Mesenchymal stem cell (in vitro differentiated cells and primary cell): Measurements from ENCODE around the gene MAPK13.

Experiments used
- DNase-seq: peaks from one replicate; pipeline ENCODE4 v3.0.0-alpha.2; 2013
- H2AFZ ChIP-seq: one replicate; pipeline ENCODE4 v1.6.1; 2013; ENCODE audit warnings: low read depth, mild to moderate bottlenecking, control low read depth, inconsistent platforms, low read length, moderate library complexity
- H2AK5ac ChIP-seq: 2 replicates; pipeline ENCODE4 v1.6.1; 2013; ENCODE audit warnings: low read length, moderate library complexity, mild to moderate bottlenecking, inconsistent platforms; ENCODE audit not compliant: severe bottlenecking
- H2BK120ac ChIP-seq: one replicate; pipeline ENCODE4 v1.6.1; 2013; ENCODE audit warnings: low read depth, mild to moderate bottlenecking, inconsistent platforms, low read length, moderate library complexity
- H2BK12ac ChIP-seq, 2 experiments: one replicate each; pipeline ENCODE4 v1.6.1; 2013; ENCODE audit warnings: inconsistent platforms in 2 of 2, low read length in 2 of 2, mild to moderate bottlenecking in 2 of 2, moderate library complexity in 2 of 2, control low read depth in 1 of 2
- H2BK15ac ChIP-seq: one replicate; pipeline ENCODE4 v1.6.1; 2013; ENCODE audit warnings: mild to moderate bottlenecking, low read depth, inconsistent platforms; ENCODE audit not compliant: poor library complexity, severe bottlenecking
- H2BK5ac ChIP-seq: 2 replicates; pipeline ENCODE4 v1.6.1; 2013; ENCODE audit warnings: low read depth, mild to moderate bottlenecking, low read length, control low read depth, inconsistent platforms; ENCODE audit not compliant: poor library complexity, severe bottlenecking
- H3K14ac ChIP-seq, 2 experiments: one replicate each; pipeline ENCODE4 v1.6.1; 2013; ENCODE audit warnings: inconsistent platforms in 2 of 2, low read length in 2 of 2, control low read depth in 1 of 2, mild to moderate bottlenecking in 1 of 2, moderate library complexity in 1 of 2
- H3K18ac ChIP-seq, 2 experiments: one replicate each; pipeline ENCODE4 v1.6.1; 2013; ENCODE audit warnings: inconsistent platforms in 2 of 2, low read length in 2 of 2, control low read depth in 1 of 2, low read depth in 1 of 2, mild to moderate bottlenecking in 1 of 2
- H3K23ac ChIP-seq, 2 experiments: one replicate each; pipeline ENCODE4 v1.6.1; 2013; ENCODE audit warnings: inconsistent platforms in 2 of 2, low read length in 2 of 2, mild to moderate bottlenecking in 2 of 2, moderate library complexity in 2 of 2, control low read depth in 1 of 2
- H3K27ac ChIP-seq: 2 replicates; pipeline ENCODE4 v1.5.1; 2013; ENCODE audit warnings: mild to moderate bottlenecking, moderate library complexity, low read length, control low read depth, inconsistent platforms; ENCODE audit not compliant: poor library complexity, severe bottlenecking
- H3K27me3 ChIP-seq, 2 experiments: 2 replicates each; pipeline versions ENCODE4 v1.6.1 to v1.7.0; 2013; ENCODE audit warnings: low read length in 2 of 2, mild to moderate bottlenecking in 2 of 2, moderate library complexity in 2 of 2, control low read depth in 1 of 2, inconsistent platforms in 1 of 2; ENCODE audit not compliant: control insufficient read depth in 1 of 2, insufficient read depth in 1 of 2
- H3K36me3 ChIP-seq, 2 experiments: 2 replicates each; pipeline versions ENCODE4 v1.6.1 to v1.7.0; 2013; ENCODE audit warnings: low read length in 2 of 2, control low read depth in 1 of 2, inconsistent platforms in 1 of 2, low read depth in 1 of 2, mild to moderate bottlenecking in 1 of 2; ENCODE audit not compliant: insufficient read depth in 2 of 2, control insufficient read depth in 1 of 2
- H3K4ac ChIP-seq, 2 experiments: one replicate each; pipeline ENCODE4 v1.6.1; 2013; ENCODE audit warnings: inconsistent platforms in 2 of 2, low read length in 2 of 2, mild to moderate bottlenecking in 2 of 2, moderate library complexity in 2 of 2, control low read depth in 1 of 2, low read depth in 1 of 2
- H3K4me1 ChIP-seq: 2 replicates; pipeline ENCODE4 v1.6.1; 2013; ENCODE audit warnings: low read depth, low read length, control low read depth; ENCODE audit not compliant: control insufficient read depth, insufficient read depth
- H3K4me2 ChIP-seq: 2 replicates; pipeline ENCODE4 v1.6.1; 2013; ENCODE audit warnings: low read length, mild to moderate bottlenecking, inconsistent platforms; ENCODE audit not compliant: poor library complexity, severe bottlenecking
- H3K4me3 ChIP-seq, 2 experiments: 2 replicates each; pipeline versions ENCODE4 v1.5.1 to v1.7.0; 2013; ENCODE audit warnings: low read length in 2 of 2, mild to moderate bottlenecking in 2 of 2, control low read depth in 1 of 2, low read depth in 1 of 2; ENCODE audit not compliant: insufficient read depth in 1 of 2
- H3K79me1 ChIP-seq: replicated peaks from 2 replicates; pipeline ENCODE4 v1.6.1; 2013; ENCODE audit warnings: mild to moderate bottlenecking, control low read depth, low read length, inconsistent platforms; ENCODE audit not compliant: poor library complexity, severe bottlenecking
- H3K9ac ChIP-seq: 2 replicates; pipeline ENCODE4 v1.7.0; 2013; ENCODE audit warnings: mild to moderate bottlenecking, low read length, moderate library complexity
- H3K9me3 ChIP-seq: 2 replicates; pipeline ENCODE4 v1.7.0; 2013; ENCODE audit warnings: mild to moderate bottlenecking, low read length; ENCODE audit not compliant: control insufficient read depth
- H4K8ac ChIP-seq: one replicate; pipeline ENCODE4 v1.6.1; 2013; ENCODE audit warnings: inconsistent platforms, mild to moderate bottlenecking, low read length, moderate library complexity
- H4K91ac ChIP-seq: one replicate; pipeline ENCODE4 v1.6.1; 2013; ENCODE audit warnings: mild to moderate bottlenecking, low read length, inconsistent platforms
- WGBS: methylation state at CpG from one replicate; pipeline ENCODE4 v1.1.7; 2013; ENCODE audit warnings: mixed read lengths; 5-methylcytosine and 5-hydroxymethylcytosine counted together

Gene MAPK13

DNA sequence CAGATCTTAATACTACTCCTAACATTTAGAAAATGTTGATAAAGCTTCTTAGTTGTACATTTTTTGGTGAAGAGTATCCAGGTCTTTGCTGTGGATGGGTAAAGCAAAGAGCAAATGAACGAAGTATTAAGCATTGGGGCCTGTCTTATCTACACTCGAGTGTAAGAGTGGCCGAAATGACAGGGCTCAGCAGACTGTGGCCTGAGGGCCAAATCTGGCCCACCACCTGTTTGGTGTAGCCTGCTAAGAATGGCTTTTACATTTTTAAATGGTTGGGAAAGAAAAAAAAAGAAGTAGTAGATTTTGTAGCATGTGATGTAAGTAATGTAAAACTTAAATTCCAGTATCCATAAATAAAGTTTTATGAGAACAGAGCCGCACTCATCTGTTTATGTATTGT is 19.4 kb upstream of the MAPK13 start:
- peaks cover 8% of the 10 kb centered on the region for H3K79me1 ChIP-seq
- 97% methylated on average over 4 of the region's 4 CpGs for WGBS

DNA sequence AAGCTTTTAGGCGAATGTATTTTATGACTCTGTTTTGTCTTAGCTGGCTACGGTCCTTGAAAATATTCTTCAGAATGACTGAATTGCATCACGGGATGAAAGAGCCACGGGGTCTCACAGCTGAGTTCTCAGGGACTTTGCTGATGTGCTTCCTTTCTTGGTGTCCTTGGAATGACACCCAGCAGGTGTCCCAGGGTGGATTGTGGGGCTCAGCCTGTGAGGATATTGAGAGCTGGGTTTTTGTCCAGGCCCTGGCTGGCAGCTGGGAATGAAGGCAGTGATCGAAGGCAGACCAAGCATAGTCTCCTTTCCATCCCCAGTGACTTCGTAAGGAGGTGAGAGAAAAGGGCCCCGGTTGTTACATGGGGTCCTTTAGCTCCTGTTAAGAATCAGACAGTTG is 18.8 kb upstream of the MAPK13 start:
- Histone ChIP-seq H2BK15ac (no peak overlapping the region), H2BK120ac (no peak overlapping the region), H4K91ac (no peak overlapping the region), H3K9me3 (no peaks in the 10 kb centered on the region), H3K4me2 (no peak overlapping the region), H3K79me1 (peaks cover 8% of the 10 kb centered on the region), H3K9ac (no peak overlapping the region), H2AFZ (no peak overlapping the region), H2AK5ac (no peak overlapping the region), H3K4me3 (no peak overlapping the region), H4K8ac (no peak overlapping the region), H3K18ac (no peak overlapping the region), H3K4me1 (peaks cover 2% of the 10 kb centered on the region), H3K4ac (no peak overlapping the region), H2BK12ac (no peak overlapping the region), H3K27ac (no peak overlapping the region), H3K14ac (no peak overlapping the region), H3K36me3 (peaks cover 25 to 60% of the 10 kb centered on the region in 2 experiments), H2BK5ac (no peak overlapping the region), H3K23ac (no peak overlapping the region), H3K27me3 (no peaks in the 10 kb centered on the region)
- 97% methylated on average over 6 of the region's 7 CpGs for WGBS
- DNase-seq = no peak

More for the DNA sequence above, 19.4 kb upstream of the MAPK13 start:
- H4K8ac ChIP-seq = no peak overlapping the region
- H4K91ac ChIP-seq = no peak overlapping the region
- no peak overlapping the region for H3K14ac ChIP-seq
- no peak for DNase-seq
- H3K23ac ChIP-seq = no peak overlapping the region
- H3K4me2 ChIP-seq = no peak overlapping the region
- no peak overlapping the region for H3K18ac ChIP-seq
- H3K4ac ChIP-seq = no peak overlapping the region
- peaks cover 2% of the 10 kb centered on the region for H3K4me1 ChIP-seq
- H3K4me3 ChIP-seq = no peak overlapping the region
- H3K9me3 ChIP-seq = no peaks in the 10 kb centered on the region
- H3K36me3 ChIP-seq = peaks cover 25 to 59% of the 10 kb centered on the region in 2 experiments
- H2BK120ac ChIP-seq = no peak overlapping the region
- H3K27ac ChIP-seq = no peak overlapping the region
- H2AK5ac ChIP-seq = no peak overlapping the region
- H2BK12ac ChIP-seq = no peak overlapping the region
- no peak overlapping the region for H2BK5ac ChIP-seq
- no peaks in the 10 kb centered on the region for H3K27me3 ChIP-seq
- no peak overlapping the region for H2AFZ ChIP-seq
- no peak overlapping the region for H3K9ac ChIP-seq
- H2BK15ac ChIP-seq = no peak overlapping the region

DNA sequence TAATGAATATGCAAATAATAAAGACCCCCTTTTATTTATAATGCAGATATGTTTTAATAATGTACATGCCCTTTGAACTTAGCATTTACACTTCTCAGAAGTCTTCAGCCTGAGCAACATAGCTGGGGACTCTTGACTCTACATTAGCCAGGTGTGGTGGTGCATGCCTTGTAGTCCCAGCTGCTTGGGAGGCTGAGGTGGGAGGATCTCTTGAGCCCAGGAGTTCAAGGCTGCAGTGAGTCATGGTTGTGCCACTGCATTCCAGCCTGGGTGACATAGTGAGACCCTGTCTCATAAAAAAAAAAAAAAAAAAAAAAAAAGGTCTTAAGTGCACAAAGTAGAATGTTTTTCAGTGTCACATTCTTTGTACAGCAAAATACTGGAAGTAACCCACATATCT is 17.3 kb upstream of the MAPK13 start:
- H3K4me1 ChIP-seq = peaks cover 2% of the 10 kb centered on the region
- no peak overlapping the region for H4K8ac ChIP-seq
- no peak overlapping the region for H2BK15ac ChIP-seq
- H3K36me3 ChIP-seq = peaks cover 25 to 52% of the 10 kb centered on the region in 2 experiments
- no peaks in the 10 kb centered on the region for H3K9me3 ChIP-seq
- no peak overlapping the region for H2BK12ac ChIP-seq
- H3K4me3 ChIP-seq = no peak overlapping the region
- H3K27ac ChIP-seq = no peak overlapping the region
- no peak overlapping the region for H3K23ac ChIP-seq
- H3K4me2 ChIP-seq = no peak overlapping the region
- no peak overlapping the region for H3K18ac ChIP-seq
- no peak overlapping the region for H2BK5ac ChIP-seq
- no peak overlapping the region for H2BK120ac ChIP-seq
- H3K4ac ChIP-seq = no peak overlapping the region
- peaks cover 8% of the 10 kb centered on the region for H3K79me1 ChIP-seq
- no peak overlapping the region for H4K91ac ChIP-seq
- H3K9ac ChIP-seq = no peak overlapping the region
- no peak overlapping the region for H2AFZ ChIP-seq
- H2AK5ac ChIP-seq = no peak overlapping the region
- no peaks in the 10 kb centered on the region for H3K27me3 ChIP-seq
- no peak overlapping the region for H3K14ac ChIP-seq
- no peak for DNase-seq

DNA sequence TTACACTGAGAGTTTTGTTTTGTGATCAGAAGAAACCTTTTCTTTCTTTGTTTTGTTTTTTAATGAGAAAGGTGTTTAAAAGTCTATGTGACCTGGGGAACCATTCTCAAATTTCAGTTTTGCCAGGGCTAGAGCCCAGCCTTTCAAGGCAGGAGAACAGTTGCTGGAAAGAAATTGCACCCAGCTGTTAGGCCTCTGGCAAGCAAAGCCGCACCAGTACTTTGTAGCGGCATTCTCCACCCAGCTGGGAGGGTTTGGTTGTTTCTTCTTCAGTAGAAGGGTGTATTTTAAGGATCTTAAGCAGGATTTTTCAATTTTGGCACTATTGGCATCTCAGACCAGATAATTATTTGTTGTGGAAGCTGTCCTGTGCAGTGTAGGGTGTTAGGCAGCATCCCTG is 16.6 kb upstream of the MAPK13 start:
- no peaks in the 10 kb centered on the region for H3K9me3 ChIP-seq
- H2AFZ ChIP-seq = no peak overlapping the region
- no peak overlapping the region for H3K23ac ChIP-seq
- H4K8ac ChIP-seq = no peak overlapping the region
- peak overlapping the region; percentile 34 for H3K9ac ChIP-seq
- no peak overlapping the region for H3K18ac ChIP-seq
- no peak overlapping the region for H2BK12ac ChIP-seq
- no peak overlapping the region for H3K14ac ChIP-seq
- no peak overlapping the region for H3K27ac ChIP-seq
- no peak overlapping the region for H2AK5ac ChIP-seq
- no peak overlapping the region for H2BK5ac ChIP-seq
- DNase-seq = no peak
- peaks cover 2% of the 10 kb centered on the region for H3K4me1 ChIP-seq
- H3K4me3 ChIP-seq = no peak overlapping the region
- whole genome bisulfite sequencing = 100% methylated on average over 2 of the region's 2 CpGs
- no peak overlapping the region for H4K91ac ChIP-seq
- no peaks in the 10 kb centered on the region for H3K27me3 ChIP-seq
- H2BK15ac ChIP-seq = no peak overlapping the region
- no peak overlapping the region for H3K4me2 ChIP-seq
- no peak overlapping the region for H3K4ac ChIP-seq
- H2BK120ac ChIP-seq = no peak overlapping the region
- peaks cover 19 to 45% of the 10 kb centered on the region in 2 experiments for H3K36me3 ChIP-seq
- peaks cover 8% of the 10 kb centered on the region for H3K79me1 ChIP-seq
